MM.1S (cell line): ENCODE data around the gene SYT9.

ENCODE experiments used
- DNase-seq: peaks from one replicate; pipeline ENCODE4 v3.0.0-alpha.2; 2015
- H2AFZ ChIP-seq: fragments of 300-600 bp; sonication (generic); 2 replicates; pipeline ENCODE4 v1.6.0; 2016; ENCODE audit warnings: antibody characterized with exemption, low read length
- H3F3A ChIP-seq: fragments of 300-600 bp; sonication (generic); 2 replicates; pipeline ENCODE4 v1.6.1; 2016; ENCODE audit warnings: mild to moderate bottlenecking, antibody characterized with exemption, low read length, moderate library complexity, mixed read lengths; ENCODE audit not compliant: insufficient read depth
- H3K27ac ChIP-seq: fragments of 300-600 bp; sonication (generic); 2 replicates; pipeline ENCODE4 v1.5.1; 2016; ENCODE audit warnings: mild to moderate bottlenecking, low read length
- H3K27me3 ChIP-seq: fragments of 300-600 bp; sonication (generic); replicated peaks from 2 replicates; pipeline ENCODE4 v1.6.0; 2016; ENCODE audit warnings: low read length; ENCODE audit not compliant: insufficient read depth
- H3K36me3 ChIP-seq: fragments of 300-600 bp; sonication (generic); replicated peaks from 2 replicates; pipeline ENCODE4 v1.6.1; 2016; ENCODE audit warnings: mild to moderate bottlenecking, low read length, mixed read lengths; ENCODE audit not compliant: insufficient read depth
- H3K4me1 ChIP-seq: fragments of 300-600 bp; sonication (generic); 2 replicates; pipeline ENCODE4 v1.6.1; 2016; ENCODE audit warnings: low read length, mixed read lengths
- H3K4me2 ChIP-seq: fragments of 300-600 bp; sonication (generic); 2 replicates; pipeline ENCODE4 v1.6.0; 2016; ENCODE audit warnings: low read depth, low read length
- H3K4me3 ChIP-seq: fragments of 300-600 bp; sonication (generic); 2 replicates; pipeline ENCODE4 v1.5.1; 2016; ENCODE audit warnings: low read length, mixed read lengths
- H3K79me2 ChIP-seq: fragments of 300-600 bp; sonication (generic); 2 replicates; pipeline ENCODE4 v1.6.1; 2016; ENCODE audit warnings: mixed run types, low read length, mixed read lengths
- H3K9ac ChIP-seq: fragments of 300-600 bp; sonication (generic); 2 replicates; pipeline ENCODE4 v1.6.1; 2016; ENCODE audit warnings: low read length, mixed read lengths
- H3K9me2 ChIP-seq: fragments of 300-600 bp; sonication (generic); replicated peaks from 2 replicates; pipeline ENCODE4 v1.6.1; 2016; ENCODE audit warnings: mild to moderate bottlenecking, low read length, mixed read lengths; ENCODE audit not compliant: insufficient read depth
- H3K9me3 ChIP-seq: fragments of 300-600 bp; sonication (generic); replicated peaks from 2 replicates; pipeline ENCODE4 v1.6.1; 2016; ENCODE audit warnings: mild to moderate bottlenecking, low read length, mixed read lengths; ENCODE audit not compliant: insufficient read depth
- H4K20me1 ChIP-seq: fragments of 300-600 bp; sonication (generic); 2 replicates; pipeline ENCODE4 v1.6.1; 2016; ENCODE audit warnings: mild to moderate bottlenecking, low read length, moderate library complexity, mixed read lengths; ENCODE audit not compliant: insufficient read depth
- CTCF ChIP-seq: fragments of 300-600 bp; sonication (generic); IDR thresholded peaks from 2 replicates; pipeline ENCODE4 v1.5.1; 2016; ENCODE audit warnings: antibody characterized with exemption, low read length, mixed read lengths
- EZH2 ChIP-seq: fragments of 300-600 bp; sonication (generic); optimal IDR thresholded peaks from 2 replicates; pipeline ENCODE3; 2017; ENCODE audit warnings: low read depth, mild to moderate bottlenecking, antibody characterized with exemption, low read length, mixed read lengths
- EZH2phosphoT487 ChIP-seq: fragments of 300-600 bp; sonication (generic); IDR thresholded peaks from 2 replicates; pipeline ENCODE4 v1.6.1; 2018; ENCODE audit warnings: antibody characterized with exemption, low read length

SYT9 gene

GRCh38 chr11:7320306-7320705, 68.6 kb downstream of the SYT9 start:
- Histone ChIP-seq H4K20me1 (no peaks in the 10 kb centered on the region), H3K9me2 (no peaks in the 10 kb centered on the region), H3K79me2 (no peaks in the 10 kb centered on the region), H3K4me1 (no peaks in the 10 kb centered on the region), H3K9ac (no peak overlapping the region), H3F3A (no peaks in the 10 kb centered on the region), H3K36me3 (no peaks in the 10 kb centered on the region), H3K9me3 (no peaks in the 10 kb centered on the region), H2AFZ (no peak overlapping the region), H3K27me3 (no peaks in the 10 kb centered on the region), H3K27ac (no peak overlapping the region), H3K4me3 (no peak overlapping the region), H3K4me2 (no peak overlapping the region)
- DNase-seq: no peak
- TF ChIP-seq EZH2phosphoT487 (no peak), CTCF (no peak), EZH2 (no peak)

DNA sequence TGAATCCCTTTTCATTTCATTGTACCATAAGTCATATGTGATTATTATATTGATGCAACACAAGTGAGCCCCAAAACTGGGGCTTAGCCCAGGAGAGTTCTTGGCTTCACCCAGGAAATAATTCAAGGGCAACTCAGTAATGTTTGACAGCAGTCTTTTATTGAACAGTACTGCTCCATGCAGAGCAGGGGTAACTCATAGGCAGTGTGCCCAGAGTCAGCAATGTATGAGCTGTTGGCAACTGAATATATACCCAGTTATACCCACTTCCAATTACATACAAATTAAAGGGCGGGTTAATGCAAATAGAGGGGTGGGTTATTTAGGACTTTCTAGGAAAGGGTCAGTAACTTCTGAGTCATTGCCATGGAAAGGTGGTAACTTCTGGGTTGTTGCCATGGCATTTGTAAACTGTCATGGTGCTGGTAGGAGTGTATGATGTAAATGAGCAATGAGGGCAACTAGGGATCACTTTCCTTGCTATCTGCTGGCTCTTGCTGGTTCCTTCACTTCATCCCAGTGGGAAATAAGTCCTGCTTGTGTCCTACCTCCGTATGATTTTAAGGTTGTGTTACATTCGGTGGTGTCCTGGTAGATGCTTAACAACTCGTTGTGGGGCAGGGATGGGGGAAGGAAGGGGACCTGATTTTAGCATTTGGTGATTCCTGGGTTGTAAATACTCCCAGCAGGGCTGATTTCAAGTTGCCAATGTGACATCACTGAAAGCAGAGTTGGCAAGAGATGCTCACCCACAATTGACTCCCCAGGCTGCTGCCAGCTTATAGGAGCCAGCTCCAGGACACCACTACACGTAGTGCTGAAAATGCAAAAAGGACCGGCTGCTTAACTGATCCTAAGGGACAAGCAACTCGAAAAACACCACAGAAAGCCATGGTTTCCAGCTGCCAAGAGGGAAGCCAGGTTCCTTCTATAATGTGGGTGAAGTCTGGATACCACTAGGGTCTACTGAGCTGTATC, 70.1 kb downstream of the SYT9 start:
- no peak for TF ChIP-seq EZH2
- TF ChIP-seq CTCF: no peak
- no peak for TF ChIP-seq EZH2phosphoT487
- Histone ChIP-seq H3K4me2 (no peak overlapping the region), H3F3A (no peaks in the 10 kb centered on the region), H3K36me3 (no peaks in the 10 kb centered on the region), H2AFZ (no peak overlapping the region), H3K9me2 (no peaks in the 10 kb centered on the region), H3K4me3 (no peak overlapping the region), H3K79me2 (no peaks in the 10 kb centered on the region), H3K9ac (no peak overlapping the region), H3K9me3 (no peaks in the 10 kb centered on the region), H3K27me3 (no peaks in the 10 kb centered on the region), H3K27ac (no peak overlapping the region), H3K4me1 (no peaks in the 10 kb centered on the region), H4K20me1 (no peaks in the 10 kb centered on the region)
- no peak for DNase-seq

DNA sequence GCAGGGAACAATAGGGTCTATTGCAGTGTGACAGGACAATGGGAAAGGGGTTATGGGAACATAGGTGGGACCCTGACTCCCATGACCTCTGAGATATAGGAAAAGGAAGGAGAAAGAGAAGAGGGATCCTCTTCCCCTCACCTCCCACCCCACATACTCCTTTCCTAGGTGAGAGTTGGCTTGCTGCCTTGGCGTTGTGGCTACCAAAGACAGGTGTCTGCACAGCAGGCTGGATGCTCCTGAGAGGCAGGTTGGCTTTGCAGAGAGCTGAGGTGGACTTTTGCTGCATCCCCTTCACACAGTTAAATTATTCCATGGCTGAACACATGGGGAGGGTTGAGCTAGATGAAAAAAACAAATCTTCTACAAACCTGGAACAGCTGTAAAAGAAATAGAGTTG, 80.7 kb downstream of the SYT9 start:
- Histone ChIP-seq H3K36me3 (no peaks in the 10 kb centered on the region), H4K20me1 (no peaks in the 10 kb centered on the region), H3K9me2 (no peaks in the 10 kb centered on the region), H3F3A (no peaks in the 10 kb centered on the region), H3K27me3 (no peaks in the 10 kb centered on the region), H3K79me2 (no peaks in the 10 kb centered on the region), H3K4me2 (no peak overlapping the region), H3K4me3 (no peak overlapping the region), H3K9me3 (no peaks in the 10 kb centered on the region; the same call in 1 of the 2 replicates), H2AFZ (no peak overlapping the region), H3K4me1 (no peaks in the 10 kb centered on the region), H3K27ac (no peak overlapping the region), H3K9ac (no peak overlapping the region)
- no peak for TF ChIP-seq EZH2phosphoT487
- TF ChIP-seq EZH2: no peak
- no peak for TF ChIP-seq CTCF
- no peak for DNase-seq
